Medulla oblongata (tissue), 1 donor: Measurements from ENCODE around the gene ANKRD63.

Source experiments
- DNase-seq: peaks from one replicate; pipeline ENCODE4 v3.0.0-alpha.2; 2015; ENCODE audit errors: extremely low spot score

The ANKRD63 gene

GRCh38 chr15:40313531-40314398, 30.9 kb upstream of the ANKRD63 start:
- DNase-seq = peak; percentile 71

- no peak for DNase-seq
Measured at GRCh38 chr15:40312370-40313158, 29.7 kb upstream of the ANKRD63 start.

GRCh38 chr15:40310993-40311392, 28.1 kb upstream of the ANKRD63 start:
- DNase-seq = no peak

GRCh38 chr15:40310001-40310959, 27.4 kb upstream of the ANKRD63 start:
- DNase-seq = peak; percentile 59

GRCh38 chr15:40309344-40309862, 26.5 kb upstream of the ANKRD63 start:
- DNase-seq = no peak

GRCh38 chr15:40307421-40308211, 24.8 kb upstream of the ANKRD63 start, which contains the start of gene PLCB2:
TSS of gene PLCB2 (minus strand) at chr15:40307935. CDS start at chr15:40307672, 263 bp downstream.
- peak; percentile 54 for DNase-seq

- no peak for DNase-seq
Measured at GRCh38 chr15:40306908-40307307, 24.0 kb upstream of the ANKRD63 start.

GRCh38 chr15:40306371-40306770, 23.5 kb upstream of the ANKRD63 start:
- peak; percentile 75 for DNase-seq

GRCh38 chr15:40305281-40305680, 22.4 kb upstream of the ANKRD63 start:
- no peak for DNase-seq

- DNase-seq = no peak
Measured at GRCh38 chr15:40303576-40303975, 20.7 kb upstream of the ANKRD63 start.

- DNase-seq = no peak
Measured at GRCh38 chr15:40302981-40303380, 20.1 kb upstream of the ANKRD63 start.

- no peak for DNase-seq
Measured at GRCh38 chr15:40302288-40302886, 19.5 kb upstream of the ANKRD63 start.

- DNase-seq = no peak
Measured at GRCh38 chr15:40301467-40302179, 18.8 kb upstream of the ANKRD63 start.

- DNase-seq = no peak
Measured at GRCh38 chr15:40300771-40301170, 17.9 kb upstream of the ANKRD63 start.

GRCh38 chr15:40300367-40300766, 17.5 kb upstream of the ANKRD63 start:
- DNase-seq = no peak

GRCh38 chr15:40298216-40298935, 15.5 kb upstream of the ANKRD63 start:
- no peak for DNase-seq

- no peak for DNase-seq
Measured at GRCh38 chr15:40297356-40297755, 14.5 kb upstream of the ANKRD63 start.

GRCh38 chr15:40296561-40297230, 13.8 kb upstream of the ANKRD63 start:
- DNase-seq = no peak
